ENCODE data around the gene DND1.
A peak's percentile ranks its signal among the peaks of the same experiment; 100 is the strongest.
"Not testable (repeated sequence)": the region's sequence is repeated elsewhere in the genome, so short reads cannot be mapped to it uniquely, and the experiment has no call there.

Gene DND1

DNA sequence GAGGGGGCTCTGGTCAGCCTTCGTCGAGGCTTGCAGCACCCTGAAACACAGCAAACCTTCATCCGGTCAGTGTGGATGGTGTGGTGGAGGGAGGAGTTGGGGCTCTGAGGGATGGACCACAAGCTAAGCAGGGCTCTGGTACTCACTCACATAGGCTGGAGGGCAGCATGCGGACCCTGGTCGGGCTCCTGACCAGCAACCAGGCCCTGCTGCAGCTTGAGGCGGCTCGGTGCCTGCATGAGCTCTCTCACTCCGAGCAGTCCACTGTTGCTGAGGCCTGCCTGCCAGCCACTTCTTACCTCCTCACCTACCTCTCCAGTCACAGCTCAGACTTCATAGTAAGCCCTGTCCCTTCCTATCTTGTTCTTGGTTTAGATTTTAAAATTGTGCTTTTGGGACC, 31.7 kb downstream of the DND1 start:
- no peak overlapping the region for H4K8ac ChIP-seq (ENCODE audit: low read depth, low read length)
- H3K4me2 ChIP-seq (ENCODE audit: insufficient read depth, low read length, poor library complexity, severe bottlenecking), result no peak overlapping the region
- no peak overlapping the region for H3K27ac ChIP-seq (replicated peaks; ENCODE audit: low read length)
- H2AFZ ChIP-seq (ENCODE audit: low read length), result no peak overlapping the region
- peaks cover 0 to 1% of the 10 kb centered on the region in 2 donors for H3K9me3 ChIP-seq (replicated peaks in 1 of 2; ENCODE audit: control insufficient read depth in 2 of 2, insufficient read depth in 1 of 2, low read depth in 1 of 2, low read length in 2 of 2)
- H3K36me3 ChIP-seq (replicated peaks in 1 of 2; ENCODE audit: control insufficient read depth in 2 of 2, insufficient read depth in 2 of 2, low read length in 2 of 2), result peaks cover 38 to 55% of the 10 kb centered on the region in 2 donors
- H3K14ac ChIP-seq (ENCODE audit: low read length), result no peak overlapping the region
- H3K79me1 ChIP-seq (ENCODE audit: low read depth, low read length), result peaks cover 8% of the 10 kb centered on the region
- H2BK12ac ChIP-seq (ENCODE audit: low read length), result no peak overlapping the region
- H3K23ac ChIP-seq (ENCODE audit: low read depth, low read length, poor library complexity), result no peak overlapping the region
- H3K4me1 ChIP-seq (ENCODE audit: control insufficient read depth in 2 of 2, insufficient read depth in 1 of 2, low read depth in 1 of 2, low read length in 2 of 2), result peaks cover 3 to 5% of the 10 kb centered on the region in 2 donors
- no peaks in the 10 kb centered on the region for H3K27me3 ChIP-seq (ENCODE audit: control insufficient read depth in 3 of 3, insufficient read depth in 3 of 3, low read depth in 1 of 3, low read length in 3 of 3)
- no peak overlapping the region for H2BK120ac ChIP-seq (ENCODE audit: low read depth, low read length)
- peak overlapping the region; percentile 25 for H3K9ac ChIP-seq (ENCODE audit: low read depth, low read length, poor library complexity)
- DNase-seq (ENCODE audit: low spot score), result no peak
- no peak overlapping the region for H2AK5ac ChIP-seq (ENCODE audit: low read depth, low read length)
- H4K91ac ChIP-seq (ENCODE audit: low read depth, low read length, poor library complexity), result no peak overlapping the region
- WGBS, 2 donors (ENCODE audit: extremely low coverage in 2 of 2, insufficient read length in 2 of 2, insufficient replicate concordance in 1 of 2), result no CpG with 5 or more reads among the region's 8 CpGs
- no peak overlapping the region for H3K4me3 ChIP-seq (ENCODE audit: low read length in 2 of 2)
- no peak overlapping the region for H2BK15ac ChIP-seq (ENCODE audit: low read length)
- H3K18ac ChIP-seq (ENCODE audit: low read length), result no peak overlapping the region
- no peak overlapping the region for H2BK5ac ChIP-seq (ENCODE audit: low read length)
- no peak overlapping the region for H3K4ac ChIP-seq (ENCODE audit: low read length)

DNA sequence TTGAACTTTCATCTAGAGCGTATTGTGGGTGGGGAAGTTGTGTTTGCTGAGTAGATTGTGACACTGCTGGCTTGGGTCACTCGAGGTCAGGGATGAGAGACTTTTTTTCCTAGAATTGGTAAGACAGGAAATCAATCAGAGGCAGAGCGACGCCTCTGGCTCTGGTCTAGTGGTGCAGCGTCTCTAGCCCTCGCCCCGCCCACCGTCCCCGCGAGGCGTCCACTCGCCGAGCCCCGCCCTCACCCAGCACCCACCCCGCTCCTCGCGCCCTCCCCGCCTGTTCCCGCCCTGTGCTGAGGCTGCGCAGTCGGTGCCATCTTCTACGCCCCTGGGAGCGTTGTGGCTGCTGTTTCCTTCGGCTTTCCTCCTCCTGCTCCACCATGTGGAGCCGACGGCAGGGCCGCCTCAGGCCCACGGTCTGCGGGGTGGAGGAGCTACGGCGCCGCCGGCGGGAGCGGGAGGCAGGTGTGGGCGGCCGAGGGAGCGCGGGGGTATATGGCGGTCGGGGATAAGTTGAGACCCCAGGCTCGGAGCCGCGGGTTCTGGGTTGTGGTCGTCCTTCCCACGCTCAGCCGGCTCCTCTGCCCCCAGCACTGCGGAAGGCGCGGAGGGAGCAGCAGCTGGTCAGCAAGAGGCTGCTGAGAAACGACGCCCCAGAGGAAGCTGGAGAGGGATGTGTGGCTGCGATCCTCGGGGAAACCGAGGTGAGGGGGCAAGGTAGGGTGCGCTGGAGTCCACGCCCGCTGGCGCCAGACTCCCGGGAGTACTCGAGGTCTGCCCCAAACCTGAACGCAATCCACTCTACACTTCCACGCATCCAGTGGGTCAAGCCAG, 34.0 kb downstream of the DND1 start, which contains the start of gene TMCO6:
TMCO6 (plus strand) TSS at position 304 of the 834 bp plus-strand sequence; CDS start at position 381, 77 bp downstream.
- Histone ChIP-seq H2BK12ac (ENCODE audit: low read length) (peak within 1 kb of the TSS; percentile 14), H3K4me3 (ENCODE audit: low read length in 2 of 2) (peak within 1 kb of the TSS; percentile 64 to 84), H3K9ac (ENCODE audit: low read depth, low read length, poor library complexity) (peak within 1 kb of the TSS; percentile 98), H3K4me2 (ENCODE audit: insufficient read depth, low read length, poor library complexity, severe bottlenecking) (peak within 1 kb of the TSS; percentile 99), H3K14ac (ENCODE audit: low read length) (peak within 1 kb of the TSS; percentile 96), H3K18ac (ENCODE audit: low read length) (peak within 1 kb of the TSS; percentile 100), H3K79me1 (ENCODE audit: low read depth, low read length) (peaks cover 6% of the 10 kb centered on the region), H3K27me3 (ENCODE audit: control insufficient read depth in 3 of 3, insufficient read depth in 3 of 3, low read depth in 1 of 3, low read length in 3 of 3) (no peaks in the 10 kb centered on the region), H2BK15ac (ENCODE audit: low read length) (peak within 1 kb of the TSS; percentile 90), H2BK5ac (ENCODE audit: low read length) (peak within 1 kb of the TSS; percentile 69), H2AFZ (ENCODE audit: low read length) (peak within 1 kb of the TSS; percentile 96), H3K9me3 (replicated peaks in 1 of 2; ENCODE audit: control insufficient read depth in 2 of 2, insufficient read depth in 1 of 2, low read depth in 1 of 2, low read length in 2 of 2) (peaks cover 0 to 1% of the 10 kb centered on the region in 2 donors), H3K4me1 (ENCODE audit: control insufficient read depth in 2 of 2, insufficient read depth in 1 of 2, low read depth in 1 of 2, low read length in 2 of 2) (peaks cover 2 to 5% of the 10 kb centered on the region in 2 donors), H4K8ac (ENCODE audit: low read depth, low read length) (peak within 1 kb of the TSS; percentile 19), H3K36me3 (replicated peaks in 1 of 2; ENCODE audit: control insufficient read depth in 2 of 2, insufficient read depth in 2 of 2, low read length in 2 of 2) (peaks cover 28 to 34% of the 10 kb centered on the region in 2 donors), H3K27ac (replicated peaks; ENCODE audit: low read length) (peak within 1 kb of the TSS; percentile 48), H2BK120ac (ENCODE audit: low read depth, low read length) (no peak within 1 kb of the TSS), H3K4ac (ENCODE audit: low read length) (peak within 1 kb of the TSS; percentile 17), H2AK5ac (ENCODE audit: low read depth, low read length) (peak within 1 kb of the TSS; percentile 47), H4K91ac (ENCODE audit: low read depth, low read length, poor library complexity) (no peak within 1 kb of the TSS), H3K23ac (ENCODE audit: low read depth, low read length, poor library complexity) (peak within 1 kb of the TSS; percentile 97)
- DNase-seq (ENCODE audit: low spot score), result peak; percentile 85
- no CpG with 5 or more reads among the region's 63 CpGs for WGBS, 2 donors (ENCODE audit: extremely low coverage in 2 of 2, insufficient read length in 2 of 2, insufficient replicate concordance in 1 of 2)

DNA sequence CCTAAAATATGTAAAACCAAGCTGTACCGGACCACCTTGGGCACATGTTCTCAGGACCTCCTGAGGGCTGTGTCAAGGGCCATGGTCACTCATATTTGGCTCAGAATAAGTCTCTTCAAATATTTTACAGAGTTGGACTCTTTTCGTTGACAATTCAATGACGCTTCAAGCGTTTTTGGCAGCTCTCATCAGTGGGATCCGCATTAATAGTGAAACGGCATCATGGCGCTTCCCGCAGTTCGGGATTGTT, 34.6 kb downstream of the DND1 start:
- not testable (repeated sequence) for H2BK5ac ChIP-seq (ENCODE audit: low read length); H2BK120ac ChIP-seq (ENCODE audit: low read depth, low read length); H3K4me2 ChIP-seq (ENCODE audit: insufficient read depth, low read length, poor library complexity, severe bottlenecking); H3K79me1 ChIP-seq (ENCODE audit: low read depth, low read length); H3K27ac ChIP-seq (replicated peaks; ENCODE audit: low read length); H3K9me3 ChIP-seq (replicated peaks in 1 of 2; ENCODE audit: control insufficient read depth in 2 of 2, insufficient read depth in 1 of 2, low read depth in 1 of 2, low read length in 2 of 2); H3K23ac ChIP-seq (ENCODE audit: low read depth, low read length, poor library complexity); H3K4ac ChIP-seq (ENCODE audit: low read length); DNase-seq (ENCODE audit: low spot score); H2BK12ac ChIP-seq (ENCODE audit: low read length); H3K18ac ChIP-seq (ENCODE audit: low read length); H4K91ac ChIP-seq (ENCODE audit: low read depth, low read length, poor library complexity); H2AK5ac ChIP-seq (ENCODE audit: low read depth, low read length); H2BK15ac ChIP-seq (ENCODE audit: low read length); H4K8ac ChIP-seq (ENCODE audit: low read depth, low read length); H3K14ac ChIP-seq (ENCODE audit: low read length); H3K27me3 ChIP-seq (ENCODE audit: control insufficient read depth in 3 of 3, insufficient read depth in 3 of 3, low read depth in 1 of 3, low read length in 3 of 3); H3K9ac ChIP-seq (ENCODE audit: low read depth, low read length, poor library complexity); H3K4me1 ChIP-seq (ENCODE audit: control insufficient read depth in 2 of 2, insufficient read depth in 1 of 2, low read depth in 1 of 2, low read length in 2 of 2)
- H3K36me3 ChIP-seq (replicated peaks in 1 of 2; ENCODE audit: control insufficient read depth in 2 of 2, insufficient read depth in 2 of 2, low read length in 2 of 2), result peaks cover 22 to 29% of the 10 kb centered on the region in 2 donors
- WGBS, 2 donors (ENCODE audit: extremely low coverage in 2 of 2, insufficient read length in 2 of 2, insufficient replicate concordance in 1 of 2), result no CpG with 5 or more reads among the region's 9 CpGs
- peak overlapping the region; percentile 96 for H2AFZ ChIP-seq (ENCODE audit: low read length)
- H3K4me3 ChIP-seq (ENCODE audit: low read length in 2 of 2), result peak overlapping the region in 1 of 2 donors; percentile 64

DNA sequence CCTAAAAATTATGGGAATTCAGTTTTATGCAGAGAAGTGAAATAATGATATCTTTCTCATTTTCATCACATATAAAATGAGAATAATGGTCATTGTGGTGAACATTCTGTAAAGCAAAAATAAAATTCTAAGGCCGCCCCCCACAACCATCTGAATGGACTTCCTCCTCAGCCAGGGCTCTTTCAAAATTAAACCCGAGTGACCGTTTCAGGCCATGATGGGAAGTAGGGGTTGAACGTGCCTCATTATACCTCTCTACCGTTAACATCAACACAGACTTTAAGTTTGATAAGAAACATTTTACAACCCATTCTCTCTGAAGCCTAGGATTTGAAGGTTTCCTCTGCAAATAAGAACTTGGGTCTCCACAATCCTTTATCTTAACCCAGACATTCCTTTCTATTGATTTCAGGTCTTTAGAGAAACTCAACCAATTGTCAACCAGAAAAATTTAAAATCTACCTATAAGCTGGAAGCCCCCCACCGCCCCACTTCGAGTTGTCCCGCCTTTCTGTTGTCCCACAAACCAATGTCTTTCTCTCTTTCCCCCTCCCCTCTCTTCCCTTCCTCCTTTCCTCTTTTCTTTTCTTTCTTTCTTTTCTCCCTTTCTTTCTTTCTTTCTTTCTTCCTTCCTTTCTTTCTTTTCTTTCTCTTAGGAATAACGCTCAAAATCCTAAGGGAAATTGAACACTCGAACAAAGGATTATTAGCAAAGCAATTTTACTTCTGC, 35.8 kb downstream of the DND1 start:
- Histone ChIP-seq H3K27me3 (ENCODE audit: control insufficient read depth in 3 of 3, insufficient read depth in 3 of 3, low read depth in 1 of 3, low read length in 3 of 3) (no peaks in the 10 kb centered on the region), H3K27ac (replicated peaks; ENCODE audit: low read length) (no peak overlapping the region)

More for the DNA sequence above, 35.8 kb downstream of the DND1 start:
- no peak for DNase-seq (ENCODE audit: low spot score)
- Histone ChIP-seq H2BK15ac (ENCODE audit: low read length) (no peak overlapping the region), H3K4me2 (ENCODE audit: insufficient read depth, low read length, poor library complexity, severe bottlenecking) (no peak overlapping the region), H2BK120ac (ENCODE audit: low read depth, low read length) (no peak overlapping the region), H2BK5ac (ENCODE audit: low read length) (no peak overlapping the region), H3K23ac (ENCODE audit: low read depth, low read length, poor library complexity) (no peak overlapping the region), H2BK12ac (ENCODE audit: low read length) (no peak overlapping the region), H3K36me3 (replicated peaks in 1 of 2; ENCODE audit: control insufficient read depth in 2 of 2, insufficient read depth in 2 of 2, low read length in 2 of 2) (peaks cover 12 to 18% of the 10 kb centered on the region in 2 donors), H4K8ac (ENCODE audit: low read depth, low read length) (no peak overlapping the region), H3K9ac (ENCODE audit: low read depth, low read length, poor library complexity) (no peak overlapping the region), H2AFZ (ENCODE audit: low read length) (no peak overlapping the region), H3K4me3 (ENCODE audit: low read length in 2 of 2) (no peak overlapping the region), H3K9me3 (replicated peaks in 1 of 2; ENCODE audit: control insufficient read depth in 2 of 2, insufficient read depth in 1 of 2, low read depth in 1 of 2, low read length in 2 of 2) (peaks cover 0 to 4% of the 10 kb centered on the region in 2 donors), H3K4me1 (ENCODE audit: control insufficient read depth in 2 of 2, insufficient read depth in 1 of 2, low read depth in 1 of 2, low read length in 2 of 2) (peaks cover 2 to 5% of the 10 kb centered on the region in 2 donors), H4K91ac (ENCODE audit: low read depth, low read length, poor library complexity) (no peak overlapping the region), H3K4ac (ENCODE audit: low read length) (no peak overlapping the region), H3K14ac (ENCODE audit: low read length) (no peak overlapping the region), H3K79me1 (ENCODE audit: low read depth, low read length) (peaks cover 6% of the 10 kb centered on the region), H2AK5ac (ENCODE audit: low read depth, low read length) (no peak overlapping the region), H3K18ac (ENCODE audit: low read length) (no peak overlapping the region)
- no CpG with 5 or more reads among the region's 10 CpGs for WGBS, 2 donors (ENCODE audit: extremely low coverage in 2 of 2, insufficient read length in 2 of 2, insufficient replicate concordance in 1 of 2)

All from neuronal stem cell (in vitro differentiated cells).